PC-9 (cell line): ENCODE results near the gene ADAM8. TPM values are rescaled to one million over a fixed set of nuclear protein-coding genes. Genes with fewer than 3 reads are reported as not detected.

Source experiments
- BruUV-seq: library from RNA; stranded (reverse); fragments of 400-500 nt; replicated peaks from 2 replicates; lab custom pipeline; 2021; lab: Mats Ljungman, UMichigan
- CTCF ChIA-PET: fragments of 300-600 bp; sonication (Branson Sonifier 250); formaldehyde crosslinking; loops from one replicate; lab custom pipeline; 2022; ENCODE audit warnings: antibody characterized with exemption; lab: Charles Lee
- POLR2A ChIA-PET: fragments of 300-600 bp; sonication (Branson Sonifier 250); formaldehyde crosslinking; loops from one replicate; lab custom pipeline; 2022; ENCODE audit warnings: antibody characterized with exemption; ENCODE audit not compliant: unreplicated experiment; lab: Charles Lee
- DNase-seq, 2 experiments: peaks; one replicate each; pipeline versions ENCODE4 v3.0.0 to v3.0.0-alpha.2; 2015 to 2022; ENCODE audit warnings: mixed read lengths in 1 of 2
- H2AFZ ChIP-seq: fragments of 200-600 bp; sonication (generic); 2 replicates; pipeline ENCODE4 v1.8.1; 2017; ENCODE audit warnings: antibody characterized with exemption
- H3F3A ChIP-seq: fragments of 200-600 bp; sonication (generic); 2 replicates; pipeline ENCODE4 v1.8.1; 2017; ENCODE audit warnings: antibody characterized with exemption, mild to moderate bottlenecking, low read depth; ENCODE audit not compliant: insufficient read depth
- H3K27ac ChIP-seq: fragments of 200-600 bp; sonication (generic); 2 replicates; pipeline ENCODE4 v1.6.1; 2016; ENCODE audit warnings: mixed run types
- H3K27me3 ChIP-seq: fragments of 200-600 bp; sonication (generic); 2 replicates; pipeline ENCODE4 v1.6.1; 2016; ENCODE audit warnings: low read depth, mixed run types; ENCODE audit not compliant: insufficient read depth
- H3K36me3 ChIP-seq: fragments of 200-600 bp; sonication (generic); 2 replicates; pipeline ENCODE4 v1.6.1; 2016; ENCODE audit warnings: low read depth, mixed run types
- H3K4me1 ChIP-seq: fragments of 200-600 bp; sonication (generic); replicated peaks from 2 replicates; pipeline ENCODE4 v1.6.1; 2016; ENCODE audit warnings: mixed run types; ENCODE audit not compliant: insufficient read depth
- H3K4me2 ChIP-seq: fragments of 200-600 bp; sonication (generic); 2 replicates; pipeline ENCODE4 v1.6.1; 2017; ENCODE audit warnings: mixed run types
- H3K4me3 ChIP-seq: fragments of 200-600 bp; sonication (generic); 2 replicates; pipeline ENCODE4 v1.6.1; 2016; ENCODE audit warnings: mixed run types
- H3K79me2 ChIP-seq: fragments of 200-600 bp; sonication (generic); 2 replicates; pipeline ENCODE4 v1.6.1; 2017; ENCODE audit warnings: low read depth, mixed run types
- H3K9me2 ChIP-seq: fragments of 200-600 bp; sonication (generic); 2 replicates; pipeline ENCODE4 v1.8.1; 2017; ENCODE audit warnings: mild to moderate bottlenecking; ENCODE audit not compliant: insufficient read depth
- H3K9me3 ChIP-seq: fragments of 200-600 bp; sonication (generic); 2 replicates; pipeline ENCODE4 v1.8.1; 2016; ENCODE audit warnings: low read depth; ENCODE audit not compliant: insufficient read depth
- H4K20me1 ChIP-seq: fragments of 200-600 bp; sonication (generic); 2 replicates; pipeline ENCODE4 v1.8.1; 2017; ENCODE audit not compliant: insufficient read depth
- EZH2 ChIP-seq: fragments of 200-600 bp; sonication (generic); IDR thresholded peaks from 2 replicates; pipeline ENCODE4 v1.8.0; 2017; ENCODE audit warnings: antibody characterized with exemption, low read depth
- intact Hi-C: fragments of 100-400 bp; cut with micrococcal nuclease; formaldehyde crosslinking; loops from one replicate; pipeline ENCODE4 v1.10.0; 2022; ENCODE audit not compliant: unreplicated experiment
- total RNA-seq: library from RNA; stranded (reverse); gene quantifications from 2 replicates; pipeline ENCODE4 v1.2.3, GENCODE V29; 2021
- TF ChIP-seq, protein P1 (sequence below): fragments of 200-600 bp; sonication (generic); conservative IDR thresholded peaks from 2 replicates; pipeline ENCODE4 v1.6.1; 2017; ENCODE audit warnings: mixed run types, antibody characterized with exemption, mild to moderate bottlenecking, moderate library complexity

The ADAM8 gene
- total RNA-seq, 1 experiment from 2014 or later = 18.3 TPM

DNA sequence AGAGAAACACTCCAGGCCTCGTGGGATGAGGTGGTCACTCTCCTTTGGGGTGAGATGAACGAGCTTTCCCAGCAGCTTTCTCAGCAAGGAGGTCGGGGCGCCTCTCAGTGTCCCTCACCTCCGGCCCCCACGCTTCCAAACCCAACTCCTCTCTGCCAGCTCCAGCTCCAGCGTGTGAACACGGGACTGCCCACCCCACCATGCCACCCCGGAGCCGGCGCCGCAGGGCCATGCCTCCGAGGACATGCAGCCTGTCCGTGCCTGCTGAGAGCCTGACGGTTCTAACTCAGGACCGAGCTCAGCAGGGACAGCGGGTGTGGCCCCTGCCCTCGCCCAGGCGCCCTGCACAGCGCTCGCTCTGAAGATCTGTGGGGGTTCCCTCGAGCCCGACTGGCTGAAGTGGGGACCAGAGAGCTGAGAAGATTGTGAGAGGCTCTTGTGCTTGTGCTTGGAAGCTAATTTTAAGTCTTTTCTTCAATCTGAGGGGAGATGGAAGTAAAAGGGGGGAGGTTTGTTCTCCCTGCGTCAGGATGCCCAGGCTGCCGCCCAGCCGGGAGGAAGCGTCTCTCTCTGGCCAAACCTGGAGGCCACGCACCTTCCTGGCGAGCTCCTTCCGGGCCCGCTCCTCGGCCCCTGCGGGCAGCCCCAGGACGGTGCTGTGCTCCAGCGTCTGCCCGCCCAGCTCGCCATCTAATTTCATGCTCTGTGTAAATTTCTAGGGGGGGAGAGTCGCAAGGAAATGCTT lies 5.1 kb upstream of the ADAM8 start:
- Histone ChIP-seq H4K20me1 (no peaks in the 10 kb centered on the region), H3K4me1 (peaks cover 38% of the 10 kb centered on the region), H3F3A (peaks cover 33% of the 10 kb centered on the region), H3K36me3 (no peaks in the 10 kb centered on the region), H3K9me2 (no peaks in the 10 kb centered on the region), H3K27ac (no peak overlapping the region), H3K4me3 (no peak overlapping the region), H2AFZ (no peak overlapping the region), H3K27me3 (no peaks in the 10 kb centered on the region), H3K9me3 (no peaks in the 10 kb centered on the region), H3K4me2 (no peak overlapping the region), H3K79me2 (no peaks in the 10 kb centered on the region)
- no peak for DNase-seq
- POLR2A ChIA-PET = no interaction called here
- intact Hi-C loops = loop anchor here (10.0 kb wide), 1 partner anchor 57 kb away; no protein-coding TSS in a partner anchor
- CTCF ChIA-PET = no interaction called here
- TF ChIP-seq, protein P1, sequence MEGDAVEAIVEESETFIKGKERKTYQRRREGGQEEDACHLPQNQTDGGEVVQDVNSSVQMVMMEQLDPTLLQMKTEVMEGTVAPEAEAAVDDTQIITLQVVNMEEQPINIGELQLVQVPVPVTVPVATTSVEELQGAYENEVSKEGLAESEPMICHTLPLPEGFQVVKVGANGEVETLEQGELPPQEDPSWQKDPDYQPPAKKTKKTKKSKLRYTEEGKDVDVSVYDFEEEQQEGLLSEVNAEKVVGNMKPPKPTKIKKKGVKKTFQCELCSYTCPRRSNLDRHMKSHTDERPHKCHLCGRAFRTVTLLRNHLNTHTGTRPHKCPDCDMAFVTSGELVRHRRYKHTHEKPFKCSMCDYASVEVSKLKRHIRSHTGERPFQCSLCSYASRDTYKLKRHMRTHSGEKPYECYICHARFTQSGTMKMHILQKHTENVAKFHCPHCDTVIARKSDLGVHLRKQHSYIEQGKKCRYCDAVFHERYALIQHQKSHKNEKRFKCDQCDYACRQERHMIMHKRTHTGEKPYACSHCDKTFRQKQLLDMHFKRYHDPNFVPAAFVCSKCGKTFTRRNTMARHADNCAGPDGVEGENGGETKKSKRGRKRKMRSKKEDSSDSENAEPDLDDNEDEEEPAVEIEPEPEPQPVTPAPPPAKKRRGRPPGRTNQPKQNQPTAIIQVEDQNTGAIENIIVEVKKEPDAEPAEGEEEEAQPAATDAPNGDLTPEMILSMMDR = no peak
- TF ChIP-seq EZH2 = no peak
- no TSS peak for BruUV-seq

- no peak overlapping the region for H3K4me3 ChIP-seq
- no peaks in the 10 kb centered on the region for H3K79me2 ChIP-seq
- no peaks in the 10 kb centered on the region for H3K36me3 ChIP-seq
- no peaks in the 10 kb centered on the region for H3K9me3 ChIP-seq
- intact Hi-C loops = loop anchor here (10.0 kb wide), 1 partner anchor 56 kb away; no protein-coding TSS in a partner anchor
- H2AFZ ChIP-seq = no peak overlapping the region
- H4K20me1 ChIP-seq = no peaks in the 10 kb centered on the region
- no peaks in the 10 kb centered on the region for H3K27me3 ChIP-seq
- no peak overlapping the region for H3K4me2 ChIP-seq
- H3F3A ChIP-seq = peaks cover 33% of the 10 kb centered on the region
- TF ChIP-seq EZH2 = no peak
- TF ChIP-seq, protein P1 = no peak
- ChIA-PET POLR2A (no interaction called here), CTCF (no interaction called here)
- DNase-seq = no peak
- no peak overlapping the region for H3K27ac ChIP-seq
- no peaks in the 10 kb centered on the region for H3K9me2 ChIP-seq
- peaks cover 38% of the 10 kb centered on the region for H3K4me1 ChIP-seq
- no TSS peak for BruUV-seq
These were observed 4.4 kb upstream of the ADAM8 start for GRCh38 chr10:133281084-133281483.

GRCh38 chr10:133280391-133281059 lies 3.9 kb upstream of the ADAM8 start:
- POLR2A ChIA-PET = no interaction called here
- H3K9me3 ChIP-seq = no peaks in the 10 kb centered on the region
- intact Hi-C loops = loop anchor here (10.0 kb wide), 1 partner anchor 56 kb away; no protein-coding TSS in a partner anchor

More at GRCh38 chr10:133280391-133281059, 3.9 kb upstream of the ADAM8 start:
- CTCF ChIA-PET = no interaction called here
- H3K4me1 ChIP-seq = peaks cover 38% of the 10 kb centered on the region
- TF ChIP-seq, protein P1 = no peak
- no peak for TF ChIP-seq EZH2
- H3F3A ChIP-seq = peaks cover 33% of the 10 kb centered on the region
- peak overlapping the region; percentile 89 for H3K27ac ChIP-seq
- H3K9me2 ChIP-seq = no peaks in the 10 kb centered on the region
- peak overlapping the region; percentile 89 for H3K4me2 ChIP-seq
- H3K4me3 ChIP-seq = no peak overlapping the region
- 0 out of 2 replicates have a peak, but pooled peaks cover 2% of the 10 kb centered on the region for H3K79me2 ChIP-seq
- no peaks in the 10 kb centered on the region for H3K36me3 ChIP-seq
- H2AFZ ChIP-seq = no peak overlapping the region
- H4K20me1 ChIP-seq = no peaks in the 10 kb centered on the region
- no TSS peak for BruUV-seq
- no peak for DNase-seq
- no peaks in the 10 kb centered on the region for H3K27me3 ChIP-seq
